Measurements from ENCODE around the gene RANBP3. TPM values are rescaled to one million over a fixed set of nuclear protein-coding genes. Genes with fewer than 3 reads are reported as not detected.
"Not testable (repeated sequence)": the region's sequence is repeated elsewhere in the genome, so short reads cannot be mapped to it uniquely, and the experiment has no call there.

Gene RANBP3
- 25.0 and 27.9 TPM in 2 replicates for total RNA-seq

GRCh38 chr19:5977785-5978605, at the start of gene RANBP3:
TSS of gene RANBP3 (minus strand) at chr19:5978140. CDS start at chr19:5978082, 58 bp downstream.
- FAIRE-seq (no peak), DNase-seq (ENCODE audit: low read depth) (peak; percentile 97)
- Histone ChIP-seq H3K36me3 (ENCODE audit: control insufficient read depth, insufficient read depth, low read length) (peaks cover 3% of the 10 kb centered on the region), H3K27me3 (ENCODE audit: control insufficient read depth, insufficient read depth, low read length) (no peaks in the 10 kb centered on the region), H3K4me3 (ENCODE audit: low read depth, low read length) (peak within 1 kb of the TSS; percentile 92)
- TF ChIP-seq CTCF (IDR thresholded peaks at IDR 0.05; ENCODE audit: insufficient read depth, low read length, severe bottlenecking) = no peak

GRCh38 chr19:6026390-6027227, 48.7 kb upstream of the RANBP3 start:
- FAIRE-seq (no peak), DNase-seq (ENCODE audit: low read depth) (no peak)
- Histone ChIP-seq H3K4me3 (ENCODE audit: low read depth, low read length) (no peak overlapping the region), H3K27me3 (ENCODE audit: control insufficient read depth, insufficient read depth, low read length) (no peaks in the 10 kb centered on the region), H3K36me3 (ENCODE audit: control insufficient read depth, insufficient read depth, low read length) (peaks cover 5% of the 10 kb centered on the region)
- TF ChIP-seq CTCF (IDR thresholded peaks at IDR 0.05; ENCODE audit: insufficient read depth, low read length, severe bottlenecking) = no peak

- not testable (repeated sequence) for DNase-seq (ENCODE audit: low read depth); H3K36me3 ChIP-seq (ENCODE audit: control insufficient read depth, insufficient read depth, low read length); FAIRE-seq; H3K4me3 ChIP-seq (ENCODE audit: low read depth, low read length); H3K27me3 ChIP-seq (ENCODE audit: control insufficient read depth, insufficient read depth, low read length)
Observed at GRCh38 chr19:6024756-6025155, 46.8 kb upstream of the RANBP3 start.

- TF ChIP-seq CTCF (IDR thresholded peaks at IDR 0.05; ENCODE audit: insufficient read depth, low read length, severe bottlenecking) = no peak
- FAIRE-seq (no peak), DNase-seq (ENCODE audit: low read depth) (no peak)
- H3K27me3 ChIP-seq (ENCODE audit: control insufficient read depth, insufficient read depth, low read length) = no peaks in the 10 kb centered on the region
- no peak overlapping the region for H3K4me3 ChIP-seq (ENCODE audit: low read depth, low read length)
- peaks cover 5% of the 10 kb centered on the region for H3K36me3 ChIP-seq (ENCODE audit: control insufficient read depth, insufficient read depth, low read length)
Observed at GRCh38 chr19:6023936-6024335, 46.0 kb upstream of the RANBP3 start.

GRCh38 chr19:6023085-6023682, 45.2 kb upstream of the RANBP3 start:
- H3K36me3 ChIP-seq (ENCODE audit: control insufficient read depth, insufficient read depth, low read length) = peaks cover 5% of the 10 kb centered on the region
- no peaks in the 10 kb centered on the region for H3K27me3 ChIP-seq (ENCODE audit: control insufficient read depth, insufficient read depth, low read length)
- FAIRE-seq = no peak
- DNase-seq (ENCODE audit: low read depth) = peak; percentile 59
- H3K4me3 ChIP-seq (ENCODE audit: low read depth, low read length) = no peak overlapping the region
- TF ChIP-seq CTCF (IDR thresholded peaks at IDR 0.05; ENCODE audit: insufficient read depth, low read length, severe bottlenecking) = no peak

GRCh38 chr19:6022570-6023064, 44.7 kb upstream of the RANBP3 start:
- no peaks in the 10 kb centered on the region for H3K27me3 ChIP-seq (ENCODE audit: control insufficient read depth, insufficient read depth, low read length)
- no peak overlapping the region for H3K4me3 ChIP-seq (ENCODE audit: low read depth, low read length)
- no peak for TF ChIP-seq CTCF (IDR thresholded peaks at IDR 0.05; ENCODE audit: insufficient read depth, low read length, severe bottlenecking)
- H3K36me3 ChIP-seq (ENCODE audit: control insufficient read depth, insufficient read depth, low read length) = peaks cover 5% of the 10 kb centered on the region
- FAIRE-seq = no peak
- DNase-seq (ENCODE audit: low read depth) = no peak
